SK-N-SH (cell line): ENCODE measurements around the gene NTM. TPM values are rescaled to one million over a fixed set of nuclear protein-coding genes. Genes with fewer than 3 reads are reported as not detected.

Source experiments
- CTCF ChIA-PET: fragments of 300-600, 350-600 bp; formaldehyde crosslinking; extraction: SDS; loops from one replicate; lab custom pipeline; 2021; lab: Yijun Ruan, JAX
- POLR2A ChIA-PET: fragments of 350-600 bp; sonication (Branson Sonifier 250); formaldehyde crosslinking; extraction: SDS; loops from one replicate; lab custom pipeline; 2020; ENCODE audit warnings: antibody characterized with exemption, inconsistent platforms; lab: Yijun Ruan, JAX
- DNase-seq: peaks from one replicate; pipeline ENCODE4 v3.0.0; 2012
- H2AFZ ChIP-seq: fragments of 200-600 bp; sonication (generic); 2 replicates; pipeline ENCODE4 v1.8.1; 2016; ENCODE audit warnings: antibody characterized with exemption, mild to moderate bottlenecking, low read depth
- H3F3A ChIP-seq: fragments of 200-600 bp; sonication (generic); replicated peaks from 2 replicates; pipeline ENCODE3; 2016; ENCODE audit warnings: antibody characterized with exemption, mild to moderate bottlenecking; ENCODE audit not compliant: insufficient read depth
- H3K27ac ChIP-seq, 2 experiments: fragments of 200-500 bp in 1 of 2; fragments of 200-600 bp in 1 of 2; sonication (Bioruptor generic) in 1 of 2; sonication (generic), shearing (Covaris generic) in 1 of 2; 2 replicates each; pipeline versions ENCODE4 v1.5.1 to v1.6.1; 2014 to 2016; ENCODE audit warnings: low read depth in 2 of 2, inconsistent platforms in 1 of 2, low read length in 1 of 2, mild to moderate bottlenecking in 1 of 2, mixed read lengths in 1 of 2
- H3K27me3 ChIP-seq: fragments of 200-600 bp; sonication (generic), shearing (Covaris generic); 2 replicates; pipeline ENCODE4 v1.6.1; 2016; ENCODE audit warnings: mixed run types; ENCODE audit not compliant: insufficient read depth
- H3K36me3 ChIP-seq, 2 experiments: fragments of 200-500 bp in 1 of 2; fragments of 200-600 bp in 1 of 2; sonication (Bioruptor generic) in 1 of 2; sonication (generic) in 1 of 2; replicated peaks in 1 of 2; 2 replicates each; pipeline versions ENCODE3 to v1.5.1; 2014 to 2016; ENCODE audit warnings: low read length in 1 of 2, mild to moderate bottlenecking in 1 of 2; ENCODE audit not compliant: insufficient read depth in 2 of 2, control insufficient read depth in 1 of 2
- H3K4me1 ChIP-seq, 2 experiments: fragments of 200-500 bp in 1 of 2; fragments of 200-600 bp in 1 of 2; sonication (Bioruptor generic) in 1 of 2; sonication (generic), shearing (Covaris generic) in 1 of 2; 2 replicates each; pipeline versions ENCODE4 v1.5.1 to v1.6.1; 2014 to 2016; ENCODE audit warnings: low read depth in 1 of 2, low read length in 1 of 2, mixed run types in 1 of 2; ENCODE audit not compliant: insufficient read depth in 2 of 2, control insufficient read depth in 1 of 2
- H3K4me2 ChIP-seq: fragments of 200-600 bp; sonication (generic), shearing (Covaris generic); 2 replicates; pipeline ENCODE4 v1.6.1; 2017; ENCODE audit warnings: mixed run types
- H3K4me3 ChIP-seq, 2 experiments: fragments of 200-500 bp in 1 of 2; fragments of 200-600 bp in 1 of 2; sonication (Bioruptor generic) in 1 of 2; sonication (generic), shearing (Covaris generic) in 1 of 2; 2 replicates each; pipeline versions ENCODE4 v1.5.1 to v1.8.1; 2014 to 2016; ENCODE audit warnings: low read depth in 2 of 2, inconsistent platforms in 1 of 2, low read length in 1 of 2, mild to moderate bottlenecking in 1 of 2, mixed read lengths in 1 of 2, moderate library complexity in 1 of 2
- H3K79me2 ChIP-seq: fragments of 200-600 bp; sonication (generic); 2 replicates; pipeline ENCODE4 v1.8.1; 2017; ENCODE audit warnings: mild to moderate bottlenecking; ENCODE audit not compliant: insufficient read depth
- H3K9ac ChIP-seq: fragments of 200-600 bp; sonication (generic); 2 replicates; pipeline ENCODE4 v1.6.1; 2017; ENCODE audit warnings: mixed run types
- H3K9me2 ChIP-seq: fragments of 200-600 bp; sonication (generic); 2 replicates; pipeline ENCODE4 v1.6.1; 2017; ENCODE audit warnings: mixed run types
- H3K9me3 ChIP-seq: fragments of 200-600 bp; sonication (generic); 2 replicates; pipeline ENCODE4 v1.6.1; 2017; ENCODE audit warnings: mixed run types, mild to moderate bottlenecking, moderate library complexity
- H4K20me1 ChIP-seq: fragments of 200-600 bp; sonication (generic); 2 replicates; pipeline ENCODE4 v1.6.1; 2017; ENCODE audit warnings: mild to moderate bottlenecking, mixed run types; ENCODE audit not compliant: insufficient read depth
- CTCF ChIP-seq: fragments of 200-600 bp; sonication (generic); IDR thresholded peaks from 2 replicates; pipeline ENCODE4 v1.6.1; 2017; ENCODE audit warnings: antibody characterized with exemption, mild to moderate bottlenecking, moderate library complexity
- NRF1 ChIP-seq: IDR thresholded peaks from 2 replicates; pipeline ENCODE4 v1.6.1; 2012; ENCODE audit warnings: low read depth, mild to moderate bottlenecking, low read length
- SIN3A ChIP-seq: IDR thresholded peaks from 2 replicates; pipeline ENCODE4 v1.6.1; 2012; ENCODE audit warnings: low read depth, mild to moderate bottlenecking, low read length, moderate library complexity, borderline replicate concordance
- SMC3 ChIP-seq: IDR thresholded peaks from 2 replicates; pipeline ENCODE4 v1.6.1; 2012; ENCODE audit warnings: low read depth, low read length, improper control_type of control experiment
- TAF1 ChIP-seq: IDR thresholded peaks from 2 replicates; pipeline ENCODE4 v1.6.1; 2012; ENCODE audit warnings: low read depth, mild to moderate bottlenecking, low read length, moderate library complexity, borderline replicate concordance
- TEAD4 ChIP-seq: IDR thresholded peaks from 2 replicates; pipeline ENCODE4 v1.4.0; 2012; ENCODE audit warnings: mild to moderate bottlenecking, borderline replicate concordance; ENCODE audit not compliant: insufficient read depth
- USF1 ChIP-seq: IDR thresholded peaks from 2 replicates; pipeline ENCODE4 v1.4.0; 2012; ENCODE audit warnings: low read depth, borderline replicate concordance
- ZBTB33 ChIP-seq: IDR thresholded peaks from 2 replicates; pipeline ENCODE4 v1.4.0; 2012; ENCODE audit warnings: low read depth, borderline replicate concordance
- WGBS: methylation state at CpG from one replicate; pipeline ENCODE4 v1.1.6; 2017; ENCODE audit warnings: low lambda C conversion rate; 5-methylcytosine and 5-hydroxymethylcytosine counted together
- polyA plus RNA-seq, 3 experiments: library from polyadenylated mRNA; depleted of rRNA; stranded (reverse); fragments of >200 nt; gene quantifications; 2 replicates each; pipeline ENCODE4 v1.2.3, GENCODE V29; 2012

NTM gene
- polyA plus RNA-seq, 1 of the 3 experiments (the other 2 are of a cell fraction) = 20.0 TPM

- Histone ChIP-seq H3K27me3 (no peaks in the 10 kb centered on the region), H3K27ac (no peak overlapping the region), H3K9ac (no peak overlapping the region), H3K4me3 (no peak overlapping the region), H3K9me2 (no peaks in the 10 kb centered on the region), H3K9me3 (no peaks in the 10 kb centered on the region)
- WGBS = 77% methylated on average over 19 of the region's 26 CpGs
- POLR2A ChIA-PET = no interaction called here
- no peak for TF ChIP-seq ZBTB33
- TF ChIP-seq TEAD4 = no peak
- TF ChIP-seq SMC3 = no peak
- no peak for TF ChIP-seq NRF1
- TF ChIP-seq, all 33 proteins: peak for 0
- CTCF ChIA-PET = interaction anchor here (1.4 to 4.4 kb wide), 2 partner anchors 12 to 13 kb away, joined by 6 to 31 read pairs; no protein-coding TSS in a partner anchor
- Histone ChIP-seq H3K79me2 (no peaks in the 10 kb centered on the region), H4K20me1 (no peaks in the 10 kb centered on the region), H3K4me1 (peaks cover 0 to 18% of the 10 kb centered on the region in 2 experiments; a peak in 2 of 4 replicates), H3K36me3 (no peaks in the 10 kb centered on the region), H3F3A (peaks cover 11% of the 10 kb centered on the region), H3K4me2 (no peak overlapping the region), H2AFZ (no peak overlapping the region)
- DNase-seq = no peak
Measured at GRCh38 chr11:131760091-131761061, 390.0 kb downstream of the NTM start.

DNA sequence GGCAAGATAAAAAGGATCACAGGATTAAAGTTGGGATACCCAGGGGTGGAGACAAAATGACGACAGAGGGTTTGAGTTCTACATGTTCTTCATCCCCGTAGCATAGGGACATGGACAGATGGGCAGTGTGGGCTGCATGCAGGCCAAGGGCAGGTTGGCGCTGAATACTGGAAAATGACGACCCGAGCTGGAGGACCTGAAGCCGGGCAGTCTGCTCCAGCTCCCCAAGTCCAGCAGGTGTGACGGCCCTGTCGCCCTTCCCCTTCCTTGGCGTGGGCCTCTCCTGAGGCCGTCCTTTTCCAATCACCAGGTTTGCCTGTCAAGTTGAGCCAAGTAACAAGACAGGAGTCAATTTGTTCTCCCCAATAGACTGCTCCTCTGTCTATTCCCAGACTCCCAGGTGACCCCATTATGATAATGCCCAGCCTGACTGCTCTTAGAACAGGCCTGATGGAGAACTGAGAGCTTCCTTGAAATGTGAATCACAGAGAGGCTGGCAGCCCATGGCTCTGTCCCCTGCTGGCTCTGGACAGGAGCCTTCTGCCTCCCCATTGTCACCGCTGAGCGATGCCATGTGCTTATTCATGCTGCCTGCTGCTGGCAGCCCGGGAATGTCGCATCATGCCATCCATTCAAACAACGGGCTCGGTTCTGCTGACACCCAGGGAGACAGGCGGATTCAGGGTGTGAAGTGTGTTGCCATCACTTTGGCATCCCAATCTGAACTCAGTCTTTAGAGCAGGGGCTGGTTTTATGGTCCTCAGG, 392.1 kb downstream of the NTM start:
- H3K4me2 ChIP-seq = no peak overlapping the region
- CTCF ChIA-PET = interaction anchor here (0.6 to 4.1 kb wide), 5 partner anchors 14 to 887 kb away, joined by 3 to 25 read pairs (median 3); no protein-coding TSS in a partner anchor
- no peaks in the 10 kb centered on the region for H3K9me2 ChIP-seq
- no peaks in the 10 kb centered on the region for H3K27me3 ChIP-seq
- POLR2A ChIA-PET = no interaction called here
- 86% methylated on average over 7 of the region's 17 CpGs for WGBS
- no peaks in the 10 kb centered on the region for H3K36me3 ChIP-seq
- no peak overlapping the region for H3K4me3 ChIP-seq
- no peaks in the 10 kb centered on the region; the same call in 1 of the 2 replicates for H3K79me2 ChIP-seq
- DNase-seq = no peak
- TF ChIP-seq SIN3A (no peak), TAF1 (no peak), USF1 (no peak), CTCF (no peak)
- H3K9me3 ChIP-seq = no peaks in the 10 kb centered on the region
- H3K27ac ChIP-seq = no peak overlapping the region
- H3F3A ChIP-seq = no peaks in the 10 kb centered on the region
- H4K20me1 ChIP-seq = no peaks in the 10 kb centered on the region
- H3K9ac ChIP-seq = no peak overlapping the region
- H3K4me1 ChIP-seq = no peaks in the 10 kb centered on the region; a peak in 1 of 4 replicates
- no peak overlapping the region for H2AFZ ChIP-seq
